B cell (primary cell): ENCODE measurements around the gene TMC8. TPM values are rescaled to one million over a fixed set of nuclear protein-coding genes. Genes with fewer than 3 reads are reported as not detected.
A peak's percentile ranks its signal among the peaks of the same experiment; 100 is the strongest.

Source experiments
- ATAC-seq: fragments of 200-7000 bp; cut with Tn5 transposase; one replicate; pipeline ENCODE4 v1.10.0; 2021; ENCODE audit warnings: low read depth, mild to moderate bottlenecking, moderate number of reproducible peaks, moderate library complexity
- CTCF ChIA-PET: fragments of 350-600 bp; sonication (Branson Sonifier 250); formaldehyde crosslinking; loops from one replicate; lab custom pipeline; 2021; ENCODE audit warnings: antibody characterized with exemption, inconsistent platforms; lab: Charles Lee
- POLR2A ChIA-PET: fragments of 350-600 bp; sonication (Branson Sonifier 250); formaldehyde crosslinking; loops from one replicate; lab custom pipeline; 2021; ENCODE audit warnings: antibody characterized with exemption; lab: Charles Lee
- DNase-seq: peaks from one replicate; pipeline ENCODE4 v3.0.0; 2013
- H2AFZ ChIP-seq: 2 replicates; pipeline ENCODE4 v1.6.1; 2012; ENCODE audit warnings: mild to moderate bottlenecking, low read depth, low read length; ENCODE audit not compliant: insufficient read depth, poor library complexity, severe bottlenecking
- H3K27ac ChIP-seq, 2 donors: 1 replicate in 1 of 2; 2 replicates in 1 of 2; pipeline ENCODE4 v1.5.1; 2012 to 2013; ENCODE audit warnings: low read length in 2 of 2, mild to moderate bottlenecking in 2 of 2, moderate library complexity in 1 of 2
- H3K27me3 ChIP-seq, 4 experiments: fragments of 200-600 bp in 1 of 4; sonication (generic) in 1 of 4; replicated peaks in 1 of 4; 1 replicate in 2 of 4; 2 replicates in 2 of 4; pipeline versions ENCODE4 v1.6.1 to v1.7.0; 2013 to 2016; ENCODE audit warnings: low read length in 3 of 4, mild to moderate bottlenecking in 2 of 4, mixed read lengths in 1 of 4, moderate library complexity in 1 of 4; ENCODE audit not compliant: insufficient read depth in 4 of 4, control insufficient read depth in 3 of 4; ENCODE audit errors: control extremely low read depth in 1 of 4
- H3K36me3 ChIP-seq, 2 experiments: replicated peaks in 1 of 2; 1 replicate in 1 of 2; 2 replicates in 1 of 2; pipeline versions ENCODE4 v1.6.1 to v1.7.1; 2013; ENCODE audit warnings: low read length in 1 of 2; ENCODE audit not compliant: insufficient read depth in 2 of 2, control insufficient read depth in 1 of 2; ENCODE audit errors: control extremely low read depth in 1 of 2, extremely low read depth in 1 of 2
- H3K4me1 ChIP-seq, 2 donors: fragments of 200-600 bp in 1 of 2; sonication (generic) in 1 of 2; 1 replicate in 1 of 2; 2 replicates in 1 of 2; pipeline versions ENCODE4 v1.5.1 to v1.6.1; 2013 to 2017; ENCODE audit warnings: low read length in 2 of 2; ENCODE audit not compliant: control insufficient read depth in 2 of 2, insufficient read depth in 2 of 2
- H3K4me2 ChIP-seq: replicated peaks from 2 replicates; pipeline ENCODE3; 2012; ENCODE audit warnings: mild to moderate bottlenecking, low read depth, low read length; ENCODE audit not compliant: poor library complexity, severe bottlenecking
- H3K4me3 ChIP-seq, 5 experiments: fragments of 200-600 bp in 1 of 5; sonication (generic) in 1 of 5; 1 replicate in 3 of 5; 2 replicates in 2 of 5; pipeline versions ENCODE4 v1.5.1 to v1.7.0; 2011 to 2016; ENCODE audit warnings: low read length in 4 of 5, mild to moderate bottlenecking in 4 of 5, low read depth in 2 of 5, control low read depth in 1 of 5, moderate library complexity in 1 of 5; ENCODE audit not compliant: insufficient read depth in 1 of 5; ENCODE audit errors: control extremely low read depth in 1 of 5, extremely low read depth in 1 of 5
- H3K79me2 ChIP-seq: fragments of 200-600 bp; sonication (generic); one replicate; pipeline ENCODE4 v1.6.0; 2016; ENCODE audit warnings: low read length; ENCODE audit not compliant: control insufficient read depth, insufficient read depth
- H3K9ac ChIP-seq: fragments of 200-600 bp; sonication (generic); 2 replicates; pipeline ENCODE4 v1.6.1; 2017; ENCODE audit warnings: mild to moderate bottlenecking, low read length, moderate library complexity
- H3K9me3 ChIP-seq, 3 donors: one replicate each; pipeline versions ENCODE4 v1.6.1 to v1.7.1; 2013; ENCODE audit warnings: low read length in 2 of 3; ENCODE audit not compliant: control insufficient read depth in 2 of 3, insufficient read depth in 1 of 3; ENCODE audit errors: control extremely low read depth in 1 of 3
- H4K20me1 ChIP-seq: 2 replicates; pipeline ENCODE4 v1.6.0; 2012; ENCODE audit warnings: mild to moderate bottlenecking, low read length; ENCODE audit not compliant: insufficient read depth, control insufficient read depth, poor library complexity, severe bottlenecking
- H3K27ac Mint-ChIP-seq: one replicate; pipeline ENCODE4 v1.8.0; 2021; ENCODE audit warnings: mixed read lengths
- H3K27me3 Mint-ChIP-seq: one replicate; pipeline ENCODE4 v1.8.0; 2021; ENCODE audit warnings: mixed read lengths
- H3K4me1 Mint-ChIP-seq: one replicate; pipeline ENCODE4 v1.8.0; 2021; ENCODE audit warnings: mixed read lengths
- H3K4me3 Mint-ChIP-seq: one replicate; pipeline ENCODE4 v1.8.0; 2021; ENCODE audit warnings: mixed read lengths
- H3K9me3 Mint-ChIP-seq: one replicate; pipeline ENCODE4 v1.8.0; 2022; ENCODE audit warnings: mixed read lengths; ENCODE audit not compliant: insufficient read depth
- CTCF ChIP-seq: fragments of 200-600 bp; IDR thresholded peaks from one replicate; pipeline ENCODE4 v1.8.0; 2022; ENCODE audit warnings: antibody characterized with exemption, mild to moderate bottlenecking
- EZH2 ChIP-seq: IDR thresholded peaks from 2 replicates; pipeline ENCODE4 v1.6.1; 2012; ENCODE audit warnings: borderline replicate concordance, low read depth, mild to moderate bottlenecking, moderate library complexity, low read length; ENCODE audit not compliant: insufficient read depth, poor library complexity, severe bottlenecking
- WGBS: methylation state at CpG from one replicate; pipeline ENCODE4 v1.1.5; 2013; ENCODE audit warnings: missing lambda C conversion rate; ENCODE audit not compliant: insufficient coverage; 5-methylcytosine and 5-hydroxymethylcytosine counted together
- intact Hi-C: fragments of 100-400 bp; cut with micrococcal nuclease; formaldehyde crosslinking; loops from one replicate; pipeline ENCODE4 v1.10.0; 2022
- polyA plus RNA-seq: library from polyadenylated mRNA; depleted of rRNA; stranded (reverse); fragments of >200 nt; gene quantifications from 2 replicates; pipeline ENCODE4 v1.2.3, GENCODE V29; 2012
- total RNA-seq, 2 donors: library from RNA; stranded (reverse); fragments of 120-200 nt in 1 of 2; gene quantifications; 1 replicate in 1 of 2; 2 replicates in 1 of 2; pipeline versions ENCODE4 v1.2.3 to v1.2.4, GENCODE V29; 2013 to 2022

Gene TMC8
- total and polyA plus RNA-seq, 2 donors (not counting 1 experiment from before 2014, with no cell fraction given), result 235 to 352 TPM

- no peaks in the 10 kb centered on the region for H3K27me3 ChIP-seq
- WGBS, result 64% methylated on average over 14 of the region's 14 CpGs
- H3K36me3 ChIP-seq, result no peaks in the 10 kb centered on the region
- DNase-seq (peak; percentile 29), ATAC-seq (no peak)
- peak overlapping the region; percentile 67 for H3K4me2 ChIP-seq
- H3K27ac Mint-ChIP-seq, result peak overlapping the region; percentile 90
- no peak overlapping the region for H3K9ac ChIP-seq
- H3K4me1 ChIP-seq, result peaks cover 76 to 92% of the 10 kb centered on the region in 2 donors
- peaks cover 0 to 28% (median 7%) of the 10 kb centered on the region in 3 donors for H3K9me3 ChIP-seq
- H3K9me3 Mint-ChIP-seq, result peaks cover 2% of the 10 kb centered on the region
- ChIA-PET POLR2A (interaction anchor here (0.5 to 2.4 kb wide), 8 partner anchors 10 to 1650 kb away, joined by 4 to 11 read pairs (median 6); partner anchors contain the start of genes SYNGR2, TMC6 and TMC8), CTCF (interaction anchor here (1.0 to 5.3 kb wide), 5 partner anchors 11 to 28 kb away, joined by 3 to 34 read pairs (median 5); partner anchors contain the start of genes SYNGR2 and TMC6)
- H2AFZ ChIP-seq, result peak overlapping the region; percentile 3
- peak overlapping the region; percentile 97 to 98 for H3K27ac ChIP-seq
- no peaks in the 10 kb centered on the region for H4K20me1 ChIP-seq
- peak overlapping the region; percentile 38 for H3K4me3 Mint-ChIP-seq
- peaks cover 15% of the 10 kb centered on the region for H3K79me2 ChIP-seq
- no peaks in the 10 kb centered on the region for H3K27me3 Mint-ChIP-seq
- TF ChIP-seq EZH2, result no peak
- TF ChIP-seq CTCF, result no peak
- peaks cover 72% of the 10 kb centered on the region for H3K4me1 Mint-ChIP-seq
- no peak overlapping the region for H3K4me3 ChIP-seq
- intact Hi-C loops, result loop anchor here (1.0 kb wide), 1 partner anchor 8 kb away; no protein-coding TSS in a partner anchor
Measured at GRCh38 chr17:78148286-78149016, 17.9 kb downstream of the TMC8 start.
